GM12878 (cell line): ENCODE measurements around the gene STXBP1. TPM values are rescaled to one million over a fixed set of nuclear protein-coding genes. Genes with fewer than 3 reads are reported as not detected.

Experiments used
- ATAC-seq: fragments of 200-7000 bp; cut with Tn5 transposase; 3 replicates; pipeline ENCODE4 v1.9.1; 2020; ENCODE audit warnings: mild to moderate bottlenecking, moderate library complexity
- BruUV-seq: library from RNA; stranded (reverse); fragments of 400-500 nt; replicated peaks from 2 replicates; lab custom pipeline; 2021; lab: Mats Ljungman, UMichigan
- CTCF ChIA-PET: fragments of 300-600 bp; sonication (Branson Sonifier 250); formaldehyde crosslinking; extraction: SDS; loops from one replicate; lab custom pipeline; 2021; ENCODE audit warnings: inconsistent platforms; lab: Yijun Ruan, JAX
- POLR2A ChIA-PET: fragments of 350-600 bp; formaldehyde crosslinking; extraction: SDS; loops from one replicate; lab custom pipeline; 2021; ENCODE audit warnings: inconsistent platforms; lab: Charles Lee
- RAD21 ChIA-PET: fragments of 300-600 bp; sonication (Branson Sonifier 250); formaldehyde crosslinking; loops from one replicate; lab custom pipeline; 2023; ENCODE audit warnings: antibody characterized with exemption; ENCODE audit not compliant: unreplicated experiment; lab: Charles Lee
- SMC1A ChIA-PET: fragments of 300-600 bp; sonication (Branson Sonifier 250); formaldehyde crosslinking; loops from one replicate; lab custom pipeline; 2023; ENCODE audit not compliant: unreplicated experiment, uncharacterized antibody; lab: Charles Lee
- DNase-seq: peaks from one replicate; pipeline ENCODE4 v3.0.0-alpha.2; 2011; ENCODE audit warnings: low read depth, low spot score
- FAIRE-seq: peaks from 3 replicates; lab custom pipeline; 2011; peaks lifted over from hg19 to GRCh38; lab: Jason Lieb, UNC
- H2AFZ ChIP-seq: 2 replicates; pipeline ENCODE4 v1.6.0; 2011; ENCODE audit warnings: low read depth, low read length, control low read depth; ENCODE audit not compliant: control insufficient read depth
- H3K27ac ChIP-seq: 2 replicates; pipeline ENCODE4 v1.5.1; 2011; ENCODE audit warnings: control low read depth; ENCODE audit not compliant: control insufficient read depth, insufficient read depth
- H3K27me3 ChIP-seq, 2 experiments: replicated peaks in 1 of 2; 2 replicates each; pipeline versions ENCODE4 v1.6.0 to v1.6.1; 2011; ENCODE audit warnings: low read length in 1 of 2; ENCODE audit not compliant: control insufficient read depth in 2 of 2, insufficient read depth in 2 of 2
- H3K36me3 ChIP-seq, 2 experiments: 2 replicates each; pipeline ENCODE4 v1.5.1; 2011; ENCODE audit warnings: low read length in 1 of 2; ENCODE audit not compliant: control insufficient read depth in 2 of 2, insufficient read depth in 2 of 2
- H3K4me1 ChIP-seq: 2 replicates; pipeline ENCODE4 v1.6.1; 2011; ENCODE audit warnings: mild to moderate bottlenecking, low read length, moderate library complexity, mixed read lengths; ENCODE audit not compliant: control insufficient read depth, insufficient read depth
- H3K4me2 ChIP-seq: 2 replicates; pipeline ENCODE4 v1.6.0; 2011; ENCODE audit warnings: control low read depth; ENCODE audit not compliant: control insufficient read depth, insufficient read depth
- H3K4me3 ChIP-seq: fragments of 200-600 bp; sonication (generic); 2 replicates; pipeline ENCODE4 v1.5.1; 2016
- H3K79me2 ChIP-seq: 2 replicates; pipeline ENCODE4 v1.6.0; 2011; ENCODE audit warnings: low read length; ENCODE audit not compliant: control insufficient read depth, insufficient read depth
- H3K9ac ChIP-seq: 2 replicates; pipeline ENCODE4 v1.8.0; 2011; ENCODE audit warnings: low read length, control low read depth, mixed read lengths; ENCODE audit not compliant: control insufficient read depth, insufficient read depth
- H3K9me3 ChIP-seq: replicated peaks from 3 replicates; pipeline ENCODE4 v1.5.1; 2011; ENCODE audit warnings: mild to moderate bottlenecking, low read length; ENCODE audit not compliant: control insufficient read depth, insufficient read depth
- H4K20me1 ChIP-seq: 2 replicates; pipeline ENCODE4 v1.6.0; 2011; ENCODE audit not compliant: control insufficient read depth, insufficient read depth
- ATF3 ChIP-seq: IDR thresholded peaks from 2 replicates; pipeline ENCODE4 v1.6.1; 2011; ENCODE audit warnings: low read depth, mild to moderate bottlenecking, low read length, moderate library complexity, borderline replicate concordance; ENCODE audit errors: extremely low read depth
- CHD2 ChIP-seq: IDR thresholded peaks from 2 replicates; pipeline ENCODE4 v1.6.1; 2011; ENCODE audit warnings: low read depth, low read length, improper control_type of control experiment, borderline replicate concordance
- CREM ChIP-seq: IDR thresholded peaks from 2 replicates; pipeline ENCODE4 v1.6.1; 2014; ENCODE audit warnings: antibody characterized with exemption, low read depth
- HDAC2 ChIP-seq: fragments of 200-600 bp; sonication (generic); IDR thresholded peaks from 2 replicates; pipeline ENCODE4 v1.6.1; 2017
- JUND ChIP-seq: IDR thresholded peaks from 2 replicates; pipeline ENCODE4 v1.6.1; 2012; ENCODE audit warnings: low read depth, mild to moderate bottlenecking, low read length, improper control_type of control experiment, moderate library complexity
- MAX ChIP-seq: IDR thresholded peaks from 2 replicates; pipeline ENCODE4 v1.6.1; 2012; ENCODE audit warnings: low read depth, low read length, improper control_type of control experiment
- MTA2 ChIP-seq: fragments of 450-650 bp; IDR thresholded peaks from 2 replicates; pipeline ENCODE4 v1.6.1; 2016; ENCODE audit warnings: low read depth, mild to moderate bottlenecking, moderate library complexity
- MXI1 ChIP-seq: fragments of 150-350 bp; IDR thresholded peaks from 2 replicates; pipeline ENCODE4 v1.6.1; 2011; ENCODE audit warnings: low read depth, mild to moderate bottlenecking, inconsistent platforms, low read length, improper control_type of control experiment
- NBN ChIP-seq: fragments of 450-650 bp; IDR thresholded peaks from 2 replicates; pipeline ENCODE4 v1.6.1; 2016
- NFYB ChIP-seq: IDR thresholded peaks from 2 replicates; pipeline ENCODE4 v1.6.1; 2011; ENCODE audit warnings: low read depth, mild to moderate bottlenecking, low read length, improper control_type of control experiment, moderate library complexity; ENCODE audit not compliant: insufficient read depth
- PRDM15 ChIP-seq: fragments of 450-650 bp; formaldehyde crosslinking; IDR thresholded peaks from 2 replicates; pipeline ENCODE4 v1.4.0; 2020; ENCODE audit warnings: mild to moderate bottlenecking, moderate library complexity
- STAT3 ChIP-seq: IDR thresholded peaks from 2 replicates; pipeline ENCODE4 v1.6.1; 2011; ENCODE audit warnings: low read depth, low read length, improper control_type of control experiment
- ZBTB40 ChIP-seq: fragments of 450-650 bp; IDR thresholded peaks from 2 replicates; pipeline ENCODE4 v1.6.1; 2016; ENCODE audit warnings: mild to moderate bottlenecking, moderate library complexity, borderline replicate concordance
- WGBS: methylation state at CpG from one replicate; pipeline ENCODE4 v1.1.6; 2016; ENCODE audit warnings: low lambda C conversion rate; ENCODE audit not compliant: insufficient replicate concordance, insufficient coverage; ENCODE audit errors: missing lambda C conversion rate; 5-methylcytosine and 5-hydroxymethylcytosine counted together
- in situ Hi-C: fragments of 300-500 bp; cut with MboI; formaldehyde crosslinking; loops from 9 replicates; pipeline ENCODE4 v1.14.3; 2018; ENCODE audit warnings: mixed read lengths
- intact Hi-C: fragments of 100-400 bp; cut with micrococcal nuclease; formaldehyde crosslinking; loops from one replicate; pipeline ENCODE4 v1.14.2; 2022; ENCODE audit not compliant: unreplicated experiment
- polyA plus RNA-seq, 11 experiments: library from polyadenylated mRNA; depleted of rRNA in 4 of 11; unstranded in 6 of 11; stranded (reverse) in 5 of 11; fragments of >200 nt; fragmentation: Nextera tagmentation in 4 of 11; fragmentation: Illumina TruSeq in 1 of 11; extraction: Ambion mirVana in 4 of 11; extraction: Trizol in 1 of 11; gene quantifications; 1 replicate in 1 of 11; 2 replicates in 10 of 11; pipeline versions ENCODE4 v1.2.1 to v1.2.3, GENCODE V29; 2011 to 2016; ENCODE audit warnings: inconsistent platforms in 2 of 11, missing spikeins in 2 of 11, low read depth in 1 of 11
- total RNA-seq, 4 experiments: library from RNA; depleted of rRNA in 3 of 4; stranded (reverse); fragments of >200 nt in 3 of 4; fragmentation: Illumina TruSeq in 1 of 4; extraction: Trizol in 1 of 4; gene quantifications; 2 replicates each; pipeline versions ENCODE4 v1.2.1 to v1.2.3, GENCODE V29; 2013 to 2021

The STXBP1 gene
- total and polyA plus RNA-seq, 10 of the 15 experiments (the other 5 are each of a cell fraction or from before 2014, with no cell fraction given): 0.08 to 0.85 (median 0.31) TPM; not detected in 3

GRCh38 chr9:127667127-127667844 is 55.2 kb downstream of the STXBP1 start:
- intact Hi-C loops: no loop called here
- H3K9ac ChIP-seq: no peak overlapping the region
- SMC1A ChIA-PET: interaction anchor here (1.4 kb wide), 1 partner anchor 15 kb away, joined by 5 read pairs; no protein-coding TSS in a partner anchor
- no peak for TF ChIP-seq HDAC2
- TF ChIP-seq MTA2: no peak
- no peak for TF ChIP-seq MAX
- TF ChIP-seq STAT3: no peak
- TF ChIP-seq ATF3: no peak
- TF ChIP-seq ZBTB40: no peak
- TF ChIP-seq PRDM15 (CRISPR knock-in tag): no peak
- TF ChIP-seq CREM: no peak
- no peak for TF ChIP-seq CHD2
- no peak for TF ChIP-seq NBN
- no peak for TF ChIP-seq NFYB
- no peak for TF ChIP-seq JUND
- no peak for TF ChIP-seq MXI1

More at GRCh38 chr9:127667127-127667844, 55.2 kb downstream of the STXBP1 start:
- H2AFZ ChIP-seq: no peak overlapping the region
- H3K4me2 ChIP-seq: no peak overlapping the region
- peaks cover 2 to 8% of the 10 kb centered on the region in 2 experiments; a peak in 3 of 4 replicates for H3K27me3 ChIP-seq
- no peak overlapping the region for H3K4me3 ChIP-seq
- H3K9me3 ChIP-seq: no peaks in the 10 kb centered on the region
- no TSS peak for BruUV-seq
- no peak overlapping the region for H3K27ac ChIP-seq
- H3K4me1 ChIP-seq: no peaks in the 10 kb centered on the region
- ChIA-PET RAD21 (interaction anchor here (0.7 kb wide), 1 partner anchor 67 kb away, joined by 3 read pairs; the partner anchor contains the start of gene TOR2A), CTCF (interaction anchor here (1.2 to 2.2 kb wide), 2 partner anchors 9 to 14 kb away, joined by 3 to 6 read pairs; no protein-coding TSS in a partner anchor), POLR2A (no interaction called here)
- H4K20me1 ChIP-seq: no peaks in the 10 kb centered on the region
- DNase-seq (no peak), FAIRE-seq (no peak), ATAC-seq (no peak)
- H3K36me3 ChIP-seq: no peaks in the 10 kb centered on the region
- WGBS: 14% methylated on average over 3 of the region's 3 CpGs
- in situ Hi-C loops: no loop called here
- H3K79me2 ChIP-seq: no peaks in the 10 kb centered on the region
